HG02852 (cell line): ENCODE data around the gene KLHL36.
"Not testable (repeated sequence)": the region's sequence is repeated elsewhere in the genome, so short reads cannot be mapped to it uniquely, and the experiment has no call there.

Source experiments
- ATAC-seq: cut with Tn5 transposase; IDR thresholded peaks from one replicate; pipeline ENCODE4 v1.9.1; 2021; ENCODE audit warnings: mild to moderate bottlenecking, moderate library complexity; ENCODE audit not compliant: unreplicated experiment

The KLHL36 gene

GRCh38 chr16:84614968-84615813 is 33.1 kb upstream of the KLHL36 start:
- no peak for ATAC-seq

GRCh38 chr16:84616515-84616914 is 31.8 kb upstream of the KLHL36 start:
- ATAC-seq, result no peak

- peak; percentile 31 for ATAC-seq
These were observed 31.1 kb upstream of the KLHL36 start for GRCh38 chr16:84617041-84617790.

GRCh38 chr16:84617791-84618580 is 30.3 kb upstream of the KLHL36 start, which contains the start of gene COTL1:
TSS of gene COTL1 (minus strand) at chr16:84618078. CDS start at chr16:84617914, 164 bp downstream.
- ATAC-seq, result peak; percentile 76

- ATAC-seq, result no peak
These were observed 29.5 kb upstream of the KLHL36 start for GRCh38 chr16:84618581-84619460.

GRCh38 chr16:84620913-84621312 is 27.4 kb upstream of the KLHL36 start:
- ATAC-seq, result not testable (repeated sequence)

- ATAC-seq, result no peak
These were observed 22.8 kb upstream of the KLHL36 start for GRCh38 chr16:84625556-84625955.

GRCh38 chr16:84628226-84628731 is 20.0 kb upstream of the KLHL36 start:
- ATAC-seq, result no peak

- no peak for ATAC-seq
These were observed 18.7 kb upstream of the KLHL36 start for GRCh38 chr16:84629580-84629979.

GRCh38 chr16:84630009-84630408 is 18.3 kb upstream of the KLHL36 start:
- no peak for ATAC-seq

GRCh38 chr16:84630446-84631152 is 17.7 kb upstream of the KLHL36 start:
- ATAC-seq, result no peak

GRCh38 chr16:84631153-84631466 is 17.2 kb upstream of the KLHL36 start:
- no peak for ATAC-seq

GRCh38 chr16:84631886-84632285 is 16.4 kb upstream of the KLHL36 start:
- no peak for ATAC-seq

- ATAC-seq, result not testable (repeated sequence)
These were observed 15.4 kb upstream of the KLHL36 start for GRCh38 chr16:84632862-84633261.

GRCh38 chr16:84633622-84634021 is 14.7 kb upstream of the KLHL36 start:
- ATAC-seq, result no peak

- no peak for ATAC-seq
These were observed 12.6 kb upstream of the KLHL36 start for GRCh38 chr16:84635702-84636101.

GRCh38 chr16:84637709-84638108 is 10.6 kb upstream of the KLHL36 start:
- no peak for ATAC-seq

GRCh38 chr16:84638231-84638806 is 10.0 kb upstream of the KLHL36 start:
- no peak for ATAC-seq

GRCh38 chr16:84640145-84640544 is 8.2 kb upstream of the KLHL36 start:
- ATAC-seq, result no peak
